ENCODE measurements around the gene TSPAN8.
"Not testable (repeated sequence)": the region's sequence is repeated elsewhere in the genome, so short reads cannot be mapped to it uniquely, and the experiment has no call there.

The TSPAN8 gene

GRCh38 chr12:71125515-71125914 is 32.3 kb downstream of the TSPAN8 start:
- TF ChIP-seq CTCF (IDR thresholded peaks at IDR 0.05) = no peak
- TF ChIP-seq ZFX (IDR thresholded peaks at IDR 0.05; ENCODE audit: borderline replicate concordance) = no peak
- peak overlapping the region; percentile 34 for H3K27ac ChIP-seq

DNA sequence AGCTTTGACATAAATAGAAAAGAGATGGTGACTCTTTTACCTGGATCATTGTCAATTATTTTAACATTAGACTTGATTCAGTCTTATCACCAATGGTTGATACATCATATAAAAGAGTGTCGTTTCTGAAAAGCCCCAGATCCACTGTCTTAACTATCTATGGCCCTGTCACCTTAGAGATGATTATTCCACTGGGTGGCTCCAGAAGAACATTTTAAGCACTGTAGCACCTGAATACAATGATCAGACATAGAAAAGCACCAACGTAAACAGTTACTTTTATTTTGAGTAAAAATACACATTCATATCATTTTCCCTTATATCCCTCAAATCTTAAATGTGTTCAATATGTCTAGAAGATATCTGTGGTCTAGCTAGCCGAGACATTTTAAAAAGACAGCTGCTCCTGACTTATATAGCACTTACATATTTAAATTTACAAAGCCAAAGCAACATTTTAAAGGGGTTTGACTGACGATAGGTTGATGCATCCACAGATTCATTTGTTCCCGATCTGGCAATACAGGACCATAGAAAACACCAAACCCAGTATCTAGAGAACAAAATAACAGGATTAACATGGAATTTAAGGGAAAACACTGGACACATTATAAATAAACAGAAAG is 32.9 kb downstream of the TSPAN8 start:
- H3K27ac ChIP-seq = peak overlapping the region; percentile 34
- TF ChIP-seq CTCF (IDR thresholded peaks at IDR 0.05) (no peak), ZFX (IDR thresholded peaks at IDR 0.05; ENCODE audit: borderline replicate concordance) (no peak)

GRCh38 chr12:71113148-71113547 is 44.7 kb downstream of the TSPAN8 start:
- not testable (repeated sequence) for H3K27ac ChIP-seq

GRCh38 chr12:71109834-71110233 is 48.0 kb downstream of the TSPAN8 start:
- no peak for TF ChIP-seq ZFX (IDR thresholded peaks at IDR 0.05; ENCODE audit: borderline replicate concordance)
- TF ChIP-seq CTCF (IDR thresholded peaks at IDR 0.05) = no peak

DNA sequence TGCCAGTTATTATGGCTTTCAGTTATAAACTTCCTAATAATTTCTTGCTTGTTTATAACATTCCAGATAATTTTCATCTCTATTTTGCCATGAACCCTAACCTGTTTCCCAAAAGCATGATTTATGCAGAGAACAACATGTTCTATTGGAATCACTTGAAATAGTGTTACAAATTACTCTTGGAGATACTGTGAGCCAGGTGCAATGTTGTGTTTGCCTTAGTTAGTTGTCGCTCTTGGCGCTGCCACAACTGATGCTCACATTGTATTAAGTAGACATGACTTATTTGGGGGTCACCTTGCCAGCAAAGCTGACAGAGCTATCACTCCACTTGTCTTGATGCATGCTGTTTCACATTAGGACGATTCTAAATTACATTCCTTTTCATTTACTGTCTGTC is 49.4 kb downstream of the TSPAN8 start:
- no peak for TF ChIP-seq ZFX (IDR thresholded peaks at IDR 0.05; ENCODE audit: borderline replicate concordance)
- TF ChIP-seq CTCF (IDR thresholded peaks at IDR 0.05) = no peak
- no peak overlapping the region for H3K27ac ChIP-seq

More at GRCh38 chr12:71109834-71110233, 48.0 kb downstream of the TSPAN8 start:
- H3K27ac ChIP-seq = no peak overlapping the region

- H3K27ac ChIP-seq = no peak overlapping the region
- no peak for TF ChIP-seq CTCF (IDR thresholded peaks at IDR 0.05)
- TF ChIP-seq ZFX (IDR thresholded peaks at IDR 0.05; ENCODE audit: borderline replicate concordance) = no peak
Observed at GRCh38 chr12:71107936-71108335, 49.9 kb downstream of the TSPAN8 start.

DNA sequence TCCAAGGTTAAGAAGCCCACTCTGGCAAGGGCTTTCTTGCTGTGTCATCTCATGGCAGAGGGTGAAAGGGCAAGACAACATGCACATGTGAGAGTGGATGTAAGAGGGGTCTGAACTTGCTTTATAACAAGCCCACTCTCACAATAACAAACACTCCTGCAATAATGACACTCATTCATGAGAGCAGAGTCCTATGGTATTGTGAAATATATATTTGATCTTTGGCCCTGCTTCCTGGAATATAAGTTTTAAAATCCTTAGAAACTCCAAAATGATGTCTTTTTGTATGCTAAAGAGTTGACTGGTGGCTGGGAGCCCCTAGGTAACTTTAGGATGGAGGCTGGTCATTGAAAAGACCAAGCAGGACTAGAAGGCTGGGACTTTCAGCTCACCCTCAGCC is 51.8 kb downstream of the TSPAN8 start:
- TF ChIP-seq CTCF (IDR thresholded peaks at IDR 0.05) = no peak
- no peak for TF ChIP-seq ZFX (IDR thresholded peaks at IDR 0.05; ENCODE audit: borderline replicate concordance)
- no peak overlapping the region for H3K27ac ChIP-seq

DNA sequence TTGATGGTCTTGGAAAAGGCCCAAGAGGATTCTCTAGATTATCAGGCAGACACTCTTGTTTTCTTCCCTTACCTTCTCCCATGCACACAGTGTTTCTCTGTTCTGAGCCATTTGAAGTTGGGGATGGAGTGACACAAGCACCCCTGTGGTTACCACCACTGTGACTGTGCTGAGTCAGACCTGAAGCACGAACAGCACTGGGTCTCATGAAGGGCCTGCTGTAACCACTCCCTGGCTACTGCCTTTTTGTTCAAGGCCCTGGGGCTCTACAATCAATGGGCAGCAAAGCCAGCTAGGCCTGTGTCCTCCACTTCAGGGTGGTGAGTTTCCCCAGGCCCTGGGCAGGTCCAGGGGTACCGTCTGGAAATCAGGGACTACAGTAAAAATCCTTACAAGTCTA is 65.5 kb downstream of the TSPAN8 start:
- no peak overlapping the region for H3K27ac ChIP-seq
- TF ChIP-seq CTCF (IDR thresholded peaks at IDR 0.05) = no peak
- TF ChIP-seq ZFX (IDR thresholded peaks at IDR 0.05; ENCODE audit: borderline replicate concordance) = no peak

Data from 22Rv1 (cell line).